NCI-H524 treated with DMSO at 0.1 percent for 48 hours (cell line): ENCODE data around the gene AVPR2.

Source experiments
- DNase-seq: peaks from one replicate; lab custom pipeline; 2025; lab: John Stamatoyannopoulos, UW

AVPR2 gene

GRCh38 chrX:153871451-153871850 is 33.0 kb upstream of the AVPR2 start:
- DNase-seq, result no peak

- no peak for DNase-seq
Observed at GRCh38 chrX:153871946-153872878, 32.3 kb upstream of the AVPR2 start.

GRCh38 chrX:153873282-153874084 is 31.0 kb upstream of the AVPR2 start:
- DNase-seq, result peak; percentile 92

GRCh38 chrX:153874085-153874365 is 30.4 kb upstream of the AVPR2 start:
- no peak for DNase-seq

- no peak for DNase-seq
Observed at GRCh38 chrX:153874366-153875125, 29.9 kb upstream of the AVPR2 start.

GRCh38 chrX:153875391-153876111 is 28.9 kb upstream of the AVPR2 start:
- DNase-seq, result no peak

- DNase-seq, result no peak
Observed at GRCh38 chrX:153876112-153876491, 28.4 kb upstream of the AVPR2 start.

GRCh38 chrX:153877571-153878261 is 26.8 kb upstream of the AVPR2 start:
- DNase-seq, result no peak

GRCh38 chrX:153878345-153878744 is 26.1 kb upstream of the AVPR2 start:
- no peak for DNase-seq

GRCh38 chrX:153878969-153879653 is 25.4 kb upstream of the AVPR2 start:
- DNase-seq, result peak; percentile 82

- no peak for DNase-seq
Observed at GRCh38 chrX:153879741-153880439, 24.6 kb upstream of the AVPR2 start.

GRCh38 chrX:153880440-153880815 is 24.0 kb upstream of the AVPR2 start:
- DNase-seq, result no peak

GRCh38 chrX:153881281-153881680 is 23.2 kb upstream of the AVPR2 start:
- no peak for DNase-seq

- DNase-seq, result no peak
Observed at GRCh38 chrX:153882086-153882498, 22.4 kb upstream of the AVPR2 start.

- no peak for DNase-seq
Observed at GRCh38 chrX:153882557-153882956, 21.9 kb upstream of the AVPR2 start.

- no peak for DNase-seq
Observed at GRCh38 chrX:153883163-153883843, 21.2 kb upstream of the AVPR2 start.

- no peak for DNase-seq
Observed at GRCh38 chrX:153884136-153884535, 20.3 kb upstream of the AVPR2 start.

GRCh38 chrX:153884590-153884989 is 19.9 kb upstream of the AVPR2 start:
- DNase-seq, result peak; percentile 24

GRCh38 chrX:153885208-153885787 is 19.2 kb upstream of the AVPR2 start:
- no peak for DNase-seq
